GF-D8 (cell line): Measurements from ENCODE around the gene APOBEC3G.
"Not testable (repeated sequence)": the region's sequence is repeated elsewhere in the genome, so short reads cannot be mapped to it uniquely, and the experiment has no call there.

ENCODE experiments used
- DNase-seq: peaks from one replicate; lab custom pipeline; 2025; lab: John Stamatoyannopoulos, UW

APOBEC3G gene

DNA sequence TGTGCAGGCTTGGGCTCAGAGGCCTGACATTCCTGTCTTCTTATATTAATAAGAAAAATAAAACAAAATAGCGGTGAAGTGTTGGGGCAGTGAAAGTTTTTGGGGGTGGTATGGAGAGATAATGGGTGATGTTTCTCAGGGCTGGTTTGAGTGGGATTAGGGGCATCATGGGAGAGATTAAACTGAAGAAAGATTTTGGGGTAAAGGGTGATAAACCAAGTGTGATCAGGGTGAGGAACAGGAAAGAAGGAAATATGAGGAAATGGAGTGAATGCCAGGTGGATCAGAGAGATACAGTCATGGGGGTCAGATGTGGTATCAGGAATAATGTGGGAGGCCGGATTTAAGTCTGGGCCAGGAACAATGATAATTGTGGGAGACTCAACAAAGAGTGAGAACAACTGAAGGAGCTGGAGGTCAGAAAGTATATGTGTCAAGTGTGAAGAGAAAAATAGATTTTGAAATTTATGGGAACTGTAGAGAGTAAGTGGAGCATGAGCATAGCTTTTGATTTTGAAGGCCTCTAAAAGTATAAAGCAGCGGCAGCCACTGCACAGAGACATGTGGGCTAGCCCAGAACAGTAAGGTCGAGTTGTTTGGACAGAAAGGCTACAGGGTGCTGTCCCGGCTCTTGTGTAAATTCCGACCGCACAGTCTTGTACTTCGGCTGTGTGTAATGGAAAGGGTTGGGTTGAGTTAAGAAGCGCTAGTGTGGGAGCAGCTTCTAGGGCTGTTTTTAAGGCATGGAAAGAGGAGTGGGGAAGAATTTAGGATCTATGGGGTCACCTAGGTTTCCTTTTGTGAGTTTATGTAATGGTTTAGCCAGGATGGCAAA is 10.4 kb upstream of the APOBEC3G start:
- DNase-seq, result not testable (repeated sequence)

DNA sequence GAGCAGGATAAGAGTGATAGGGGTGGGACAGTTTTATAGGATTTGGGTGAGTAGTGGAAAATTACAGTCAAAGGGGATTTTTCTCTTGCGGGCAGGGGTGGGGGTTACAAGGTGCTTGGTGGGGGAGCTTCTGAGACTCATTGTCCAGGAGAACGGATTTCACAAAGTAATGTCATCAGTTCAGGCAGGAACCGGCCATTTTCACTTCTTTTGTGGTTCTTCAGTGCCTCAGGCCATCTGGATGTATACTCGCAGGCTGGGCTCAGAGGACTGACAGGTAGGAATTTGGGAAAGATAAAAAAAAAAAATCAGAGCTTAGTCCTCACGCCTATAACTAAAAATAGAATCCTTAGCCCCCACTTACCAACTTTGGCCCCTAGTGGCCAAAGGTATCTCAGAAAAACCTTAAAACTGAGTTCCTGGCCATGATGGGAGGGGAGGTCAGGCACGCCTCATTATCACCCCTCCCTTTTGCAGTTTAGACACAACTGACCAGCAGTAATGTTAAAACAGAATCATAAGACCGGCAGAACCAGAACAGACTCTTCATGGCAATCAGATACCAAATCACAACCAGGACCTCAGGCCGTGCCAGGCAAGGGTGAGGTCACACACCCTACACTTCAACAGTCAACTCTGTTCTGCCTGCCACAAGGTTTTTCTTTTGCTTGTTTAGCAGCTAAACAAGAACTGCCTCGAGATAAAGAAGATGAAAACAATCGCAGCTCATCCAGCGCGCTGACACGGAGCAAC is 8.9 kb upstream of the APOBEC3G start:
- no peak for DNase-seq

DNA sequence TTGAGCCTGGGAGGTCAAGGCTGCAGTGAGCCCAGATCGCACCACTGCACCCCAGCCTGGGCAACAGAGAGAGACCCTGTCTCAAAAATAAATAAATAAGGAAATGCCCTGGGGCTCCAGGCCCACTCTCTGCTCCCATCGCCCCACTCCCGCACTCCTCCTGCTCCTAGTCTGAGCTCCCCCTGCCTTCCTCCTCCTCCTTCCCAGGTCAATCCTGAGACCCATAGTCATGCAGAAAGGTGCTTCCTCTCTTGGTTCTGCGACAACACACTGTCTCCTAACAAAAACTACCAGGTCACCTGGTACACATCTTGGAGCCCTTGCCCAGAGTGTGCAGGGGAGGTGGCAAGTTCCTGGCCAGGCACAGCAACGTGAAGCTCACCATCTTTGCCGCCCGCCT is 6.9 kb upstream of the APOBEC3G start:
- no peak for DNase-seq

DNA sequence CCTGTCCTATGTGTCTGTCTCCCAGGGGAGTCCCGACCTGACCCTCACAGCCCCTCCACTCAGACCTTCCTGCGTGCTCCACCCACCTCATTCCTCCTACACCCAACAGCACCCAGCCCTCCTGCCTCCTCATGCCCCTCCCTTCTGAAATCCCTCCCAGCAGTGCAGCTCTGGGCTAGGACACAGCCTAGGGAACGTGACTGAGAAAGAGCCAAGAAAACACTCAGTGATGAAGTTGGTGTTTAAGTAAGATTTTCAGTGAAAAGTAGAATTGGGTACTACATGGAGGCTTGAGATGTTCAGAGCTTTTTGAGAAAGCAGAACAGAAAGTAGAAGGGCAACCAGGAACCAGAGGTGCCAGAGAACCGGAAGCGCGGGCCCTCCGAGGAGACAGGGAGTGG is 4.5 kb upstream of the APOBEC3G start:
- not testable (repeated sequence) for DNase-seq

DNA sequence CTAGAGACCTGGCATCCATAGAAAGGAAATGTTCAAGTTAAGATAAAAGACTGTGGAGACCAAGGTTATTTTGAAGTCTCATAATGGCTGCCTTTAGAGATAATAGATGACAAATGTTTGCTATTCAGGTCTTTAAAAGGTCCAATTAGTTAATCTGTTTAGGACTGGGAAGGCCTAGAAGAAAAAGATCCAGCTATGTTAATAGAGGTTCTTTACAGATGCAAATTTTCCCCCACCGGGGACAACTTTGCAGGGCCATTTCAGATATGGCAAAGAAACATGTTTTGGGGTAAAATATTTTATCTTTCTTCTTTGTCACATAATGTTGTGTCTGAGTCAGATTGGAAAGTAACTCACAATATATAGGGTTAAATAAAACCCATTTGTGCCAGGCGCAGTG is 3.1 kb upstream of the APOBEC3G start:
- DNase-seq, result no peak

DNA sequence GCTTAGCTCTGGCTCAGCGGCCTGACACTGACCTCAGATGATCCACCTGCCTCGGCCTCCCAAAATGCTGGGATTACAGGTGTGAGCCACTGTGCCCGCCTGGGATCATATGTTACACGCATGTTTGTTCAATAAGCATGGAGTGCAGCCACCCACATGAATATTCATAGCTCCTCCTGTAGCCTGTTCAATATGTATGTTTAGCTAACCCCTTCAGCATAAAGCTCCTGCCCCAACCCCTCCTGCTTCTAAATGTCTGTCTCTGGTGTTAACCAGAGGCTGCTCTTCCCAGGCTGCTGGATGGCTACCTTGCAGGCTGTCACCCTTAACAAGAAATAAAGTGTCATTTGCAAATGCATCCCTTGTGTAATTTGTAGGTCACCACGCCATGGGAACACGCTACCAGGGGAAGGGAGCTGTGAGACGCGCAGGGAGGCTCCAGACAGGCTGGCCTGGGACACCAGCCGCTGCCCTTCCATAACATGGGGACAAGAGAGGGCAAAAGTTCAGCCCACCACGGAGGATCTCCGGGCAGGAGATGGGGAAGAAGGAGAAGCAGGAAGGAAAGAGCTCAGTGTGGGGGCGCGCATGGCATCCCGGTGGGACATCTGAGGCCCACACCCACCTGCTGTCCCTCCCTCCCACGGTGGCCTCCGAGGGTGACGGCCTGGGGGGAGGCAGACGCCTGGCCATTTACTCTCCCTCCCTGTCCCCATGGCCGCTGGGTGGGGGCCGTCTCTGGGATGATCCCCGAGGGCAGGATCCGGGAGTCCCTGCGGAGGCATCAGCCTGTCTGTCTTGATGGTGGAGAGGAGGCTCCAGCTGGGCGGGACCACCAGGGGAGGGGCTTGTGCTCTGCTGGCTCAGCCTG is 685 bp upstream of the APOBEC3G start:
- not testable (repeated sequence) for DNase-seq

DNA sequence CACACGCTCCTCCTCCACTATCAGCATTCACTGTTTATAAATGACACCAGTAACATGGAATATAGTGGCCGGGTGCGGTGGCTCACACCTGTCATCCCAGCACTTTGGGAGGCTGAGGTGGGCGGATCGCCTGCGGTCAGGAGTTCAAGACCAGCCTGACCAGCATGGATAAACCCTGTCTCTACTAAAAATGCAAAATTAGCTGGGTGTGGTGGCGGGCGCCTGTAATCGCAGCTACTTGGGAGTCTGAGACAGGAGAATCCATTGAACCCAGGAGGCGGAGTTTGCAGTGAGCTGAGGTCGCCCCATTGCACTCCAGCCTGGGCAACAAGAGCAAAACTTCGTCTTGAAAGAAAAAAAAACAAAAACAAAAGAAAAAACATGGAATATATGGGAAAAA is 837 bp downstream of the APOBEC3G start:
- not testable (repeated sequence) for DNase-seq

DNA sequence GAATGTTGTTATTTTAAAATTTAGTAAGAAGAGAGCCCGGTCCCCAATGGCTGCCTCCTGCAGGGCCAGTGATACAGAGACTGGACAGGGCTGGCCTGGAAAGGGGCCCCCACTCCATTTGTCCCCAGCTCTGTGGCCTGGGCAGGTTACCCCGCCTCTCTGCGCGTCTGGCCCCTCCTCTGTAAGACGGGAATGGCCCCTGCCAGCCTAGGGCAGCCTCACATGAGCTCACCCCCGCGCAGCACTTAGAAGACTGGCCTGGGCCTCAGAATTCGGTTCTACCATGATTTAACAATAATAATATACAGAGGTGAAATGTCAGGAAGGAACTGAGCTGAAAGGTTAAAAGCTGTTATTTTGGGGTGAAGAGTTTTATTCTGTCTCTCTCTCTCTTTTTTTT is 1.3 kb downstream of the APOBEC3G start:
- no peak for DNase-seq

DNA sequence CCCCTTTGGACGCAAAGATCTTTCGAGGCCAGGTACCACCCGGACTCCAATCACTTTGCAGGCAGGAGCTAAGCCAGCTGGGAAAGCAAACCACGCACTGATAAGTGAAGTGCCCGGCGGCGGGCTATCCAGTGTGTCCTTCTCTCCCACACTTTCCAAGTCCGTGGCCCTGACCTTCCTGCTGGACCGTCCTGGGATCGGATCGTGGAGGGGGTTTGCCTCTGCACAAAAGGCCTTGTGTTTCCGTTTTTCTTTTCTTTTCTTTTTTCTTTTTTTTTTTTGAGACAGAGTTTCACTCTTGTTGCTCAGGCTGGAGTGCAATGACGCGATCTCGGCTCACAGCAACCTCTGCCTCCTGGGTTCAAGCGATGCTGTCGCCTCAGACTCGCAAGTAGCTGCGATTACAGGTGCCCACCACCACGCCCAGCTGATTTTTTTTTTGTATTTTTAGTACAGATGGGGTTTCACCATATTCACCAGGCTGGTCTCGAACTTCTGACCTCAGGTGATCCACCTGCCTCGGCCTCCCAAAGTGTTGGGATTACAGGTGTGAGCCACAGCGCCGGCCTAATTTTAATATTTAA is 2.1 kb downstream of the APOBEC3G start:
- not testable (repeated sequence) for DNase-seq

DNA sequence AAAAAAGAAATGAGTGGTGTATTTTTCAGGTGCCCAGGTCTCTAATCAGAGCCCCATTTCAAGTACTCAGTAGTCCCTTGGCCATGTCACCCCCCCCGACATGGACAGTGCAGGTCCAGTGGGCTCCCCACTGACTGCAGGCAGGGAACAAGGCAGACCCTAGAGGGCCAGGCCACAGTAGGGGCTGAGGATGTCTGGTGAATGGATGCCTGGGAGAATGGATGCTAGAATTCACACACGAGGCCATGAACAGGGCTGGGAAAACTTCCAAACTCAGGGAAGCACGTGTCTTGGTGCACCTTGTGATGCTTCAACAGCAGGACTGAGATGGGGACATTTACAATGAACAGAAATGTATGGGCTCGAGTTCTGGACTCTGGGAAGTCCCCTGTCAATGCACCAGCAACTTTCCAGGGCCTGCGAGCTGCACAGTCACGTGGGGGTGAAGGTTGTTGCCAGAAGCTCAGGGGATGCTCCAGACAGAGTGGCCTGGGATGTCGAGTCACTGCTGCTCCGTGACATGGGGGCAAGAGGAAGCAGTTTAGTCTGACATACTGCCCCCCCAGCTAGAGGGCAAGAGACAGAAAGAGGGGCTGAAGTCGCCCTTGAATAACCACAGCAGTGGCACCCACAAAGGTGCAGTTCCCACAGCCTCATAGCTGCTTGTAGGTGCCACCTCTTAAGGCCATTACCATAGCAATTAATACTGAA is 3.1 kb downstream of the APOBEC3G start:
- no peak for DNase-seq

DNA sequence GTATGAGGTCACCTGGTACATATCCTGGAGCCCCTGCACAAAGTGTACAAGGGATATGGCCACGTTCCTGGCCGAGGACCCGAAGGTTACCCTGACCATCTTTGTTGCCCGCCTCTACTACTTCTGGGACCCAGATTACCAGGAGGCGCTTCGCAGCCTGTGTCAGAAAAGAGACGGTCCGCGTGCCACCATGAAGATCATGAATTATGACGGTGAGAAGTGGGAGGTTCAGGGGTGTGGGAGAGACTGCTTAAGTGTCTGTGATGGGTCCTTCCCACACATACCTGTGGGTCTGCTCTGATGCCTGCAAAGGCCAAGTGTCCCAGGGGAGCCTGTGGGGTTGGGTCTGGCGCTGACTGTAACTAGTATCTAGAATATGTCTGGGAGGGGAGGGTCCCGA is 3.9 kb downstream of the APOBEC3G start:
- DNase-seq, result no peak

DNA sequence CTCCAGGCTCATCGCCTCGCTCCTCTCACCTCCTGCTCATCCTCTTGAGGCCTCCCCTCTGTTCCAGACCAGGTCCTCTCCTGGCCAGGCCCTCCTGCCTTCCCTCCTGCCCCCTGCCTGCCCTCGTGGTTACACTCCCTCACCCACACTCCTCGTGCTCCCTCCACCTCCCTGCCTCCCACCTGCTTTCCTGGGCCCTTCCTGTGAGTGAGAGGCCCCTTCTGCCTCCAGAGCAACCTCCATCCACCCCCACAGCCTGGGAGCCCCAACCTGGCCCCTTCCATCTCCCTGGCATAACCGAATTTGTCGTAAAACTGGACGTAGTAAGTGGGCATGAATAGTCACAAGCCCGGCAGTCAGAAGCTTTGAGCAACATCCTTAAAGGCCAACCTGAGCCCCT is 4.5 kb downstream of the APOBEC3G start:
- no peak for DNase-seq

DNA sequence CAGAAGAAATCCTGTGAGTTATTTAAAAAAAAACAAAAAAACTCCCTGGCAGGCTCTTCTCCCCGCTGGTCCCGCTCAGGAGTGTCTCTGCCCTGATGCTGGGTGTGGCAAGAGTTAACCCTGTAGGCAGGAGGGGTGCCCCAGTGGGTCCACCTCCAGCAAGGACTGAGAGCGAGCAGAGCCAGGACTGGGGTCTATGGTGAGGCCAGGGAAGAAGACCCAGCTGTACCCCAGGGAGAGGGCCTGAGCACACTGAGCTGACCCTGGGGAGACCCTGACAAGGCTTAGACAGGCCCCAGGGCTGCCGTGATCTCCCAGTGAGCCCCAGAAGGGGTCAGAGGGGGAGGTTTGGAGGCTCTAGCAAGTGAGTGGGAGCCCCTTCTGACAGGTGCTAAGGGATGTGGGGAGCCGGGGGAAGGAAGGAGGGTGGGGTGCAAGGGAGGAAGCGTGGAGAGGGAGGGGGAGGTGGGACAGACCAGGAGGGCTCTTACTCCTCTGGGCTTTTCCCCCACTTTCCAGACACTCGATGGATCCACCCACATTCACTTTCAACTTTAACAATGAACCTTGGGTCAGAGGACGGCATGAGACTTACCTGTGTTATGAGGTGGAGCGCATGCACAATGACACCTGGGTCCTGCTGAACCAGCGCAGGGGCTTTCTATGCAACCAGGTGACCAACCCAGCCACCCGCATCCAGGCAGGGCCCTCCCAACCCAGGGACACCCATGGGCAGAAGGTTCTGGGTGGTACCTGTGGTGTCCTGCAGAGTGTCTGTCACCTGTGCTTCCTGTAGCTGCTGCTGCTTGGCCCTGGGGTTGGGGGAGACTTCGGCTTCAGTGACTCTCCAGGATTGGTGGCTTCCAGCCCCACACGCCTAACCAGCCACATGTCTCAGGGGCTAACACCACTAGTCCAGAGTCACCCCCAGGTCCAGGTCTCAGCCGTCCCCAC is 6.4 kb downstream of the APOBEC3G start:
- no peak for DNase-seq

DNA sequence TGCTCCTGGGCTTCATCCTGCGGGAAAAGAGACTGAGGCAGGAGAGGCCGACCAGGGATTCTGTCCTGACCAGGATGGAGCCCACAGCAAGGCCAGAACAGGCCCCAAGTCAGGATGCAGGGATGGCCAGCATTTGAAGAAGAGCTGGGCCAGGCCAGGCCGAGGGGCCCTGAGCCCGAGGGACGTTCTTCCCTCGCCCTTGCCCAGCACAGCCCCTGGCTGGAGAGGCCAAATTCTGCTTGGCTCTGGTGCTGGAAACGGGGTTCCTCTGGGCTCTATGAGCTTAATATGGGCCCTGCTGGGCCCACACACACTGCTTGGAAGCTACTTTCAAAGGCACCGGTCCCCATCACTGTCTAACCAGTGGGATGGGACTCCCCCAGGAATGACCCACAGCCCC is 7.6 kb downstream of the APOBEC3G start:
- DNase-seq, result no peak

DNA sequence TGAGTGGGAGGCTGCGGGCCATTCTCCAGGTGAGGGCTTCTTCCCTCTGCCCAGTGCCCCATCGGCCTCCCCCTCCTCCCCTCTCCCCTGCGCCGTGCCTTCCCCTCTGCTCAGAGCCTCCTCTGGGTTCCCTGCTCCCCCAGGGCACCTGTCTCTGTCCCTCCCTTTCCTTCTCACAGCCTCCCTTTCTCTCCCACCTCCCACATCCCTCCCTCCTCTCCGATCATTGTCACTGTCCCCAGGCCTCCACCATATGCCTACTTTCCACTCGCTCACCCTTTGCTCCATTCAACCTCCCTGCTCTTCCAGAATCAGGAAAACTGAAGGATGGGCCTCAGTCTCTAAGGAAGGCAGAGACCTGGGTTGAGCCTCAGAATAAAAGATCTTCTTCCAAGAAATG is 10.0 kb downstream of the APOBEC3G start:
- DNase-seq, result no peak

DNA sequence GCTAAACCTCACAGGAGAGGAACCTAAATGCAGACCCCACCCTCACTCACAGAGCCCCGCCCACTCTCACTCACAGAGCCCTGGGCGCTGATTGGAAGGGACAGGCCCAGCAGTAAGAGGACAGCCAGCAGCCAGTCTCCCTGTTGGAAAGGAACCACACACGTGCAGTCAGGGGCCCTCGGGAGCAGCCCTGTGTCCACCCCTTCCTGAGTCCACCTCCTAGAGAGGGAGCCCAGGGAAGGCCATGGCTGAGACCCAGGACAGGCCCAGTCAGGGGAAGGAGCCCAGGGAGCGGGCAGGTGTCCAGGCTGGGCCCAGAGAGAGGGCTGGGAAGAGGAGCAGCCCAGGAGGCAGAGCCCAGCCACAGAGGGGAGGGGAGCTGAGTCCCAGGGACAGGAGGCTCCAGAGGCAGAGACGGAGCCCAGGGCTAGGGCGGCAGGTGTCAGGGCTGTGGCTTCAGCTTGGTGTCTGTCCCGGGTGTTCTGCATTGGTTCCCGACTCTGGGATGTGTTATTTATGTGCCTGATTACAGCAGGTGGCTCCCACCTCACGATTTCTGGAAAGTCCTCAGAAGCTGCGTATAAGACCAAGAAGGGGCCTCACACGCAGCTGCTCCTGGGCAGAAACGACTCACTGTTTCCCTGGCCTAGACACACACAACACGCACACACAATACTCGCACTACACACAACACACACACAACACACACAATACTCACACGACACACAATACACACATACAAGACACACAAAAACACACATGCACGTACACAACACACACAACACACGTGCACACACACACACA is 11.0 kb downstream of the APOBEC3G start:
- no peak for DNase-seq

DNA sequence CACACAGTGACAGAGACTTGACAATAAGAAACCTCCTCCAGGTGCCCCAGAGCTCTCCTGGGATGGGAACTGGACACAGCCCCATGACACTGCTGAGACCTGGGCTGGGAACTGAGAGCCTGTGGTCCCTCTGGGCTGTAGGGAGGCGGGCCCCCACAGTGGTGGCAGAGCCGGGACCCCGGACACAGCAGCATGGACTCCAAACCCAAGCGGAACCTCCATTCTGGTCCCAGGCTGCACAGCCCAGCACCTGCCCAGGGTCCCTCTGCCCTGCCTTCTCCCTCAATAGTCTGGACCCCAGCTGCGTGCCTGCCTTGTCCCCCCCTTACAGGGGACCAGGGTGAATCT is 11.6 kb downstream of the APOBEC3G start:
- no peak for DNase-seq

DNA sequence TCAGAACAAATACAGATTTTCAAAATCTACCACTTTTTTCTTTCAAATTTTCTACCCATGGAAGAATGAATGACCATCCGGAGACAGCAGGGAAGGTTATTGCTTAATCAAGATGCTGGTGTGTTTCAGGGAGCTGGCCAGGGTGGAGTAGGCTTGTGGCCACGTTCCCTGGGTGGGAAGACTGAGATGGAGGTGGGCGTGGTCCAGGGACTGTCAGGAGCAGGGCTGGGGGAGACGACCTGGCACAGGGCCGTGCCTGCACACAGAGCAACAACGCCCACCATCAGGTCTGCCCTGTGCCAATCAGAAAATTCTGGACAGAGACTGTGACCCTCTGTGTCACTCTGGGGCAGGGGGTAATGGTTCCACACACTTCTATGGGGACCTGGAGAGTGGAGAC is 12.9 kb downstream of the APOBEC3G start:
- DNase-seq, result no peak

DNA sequence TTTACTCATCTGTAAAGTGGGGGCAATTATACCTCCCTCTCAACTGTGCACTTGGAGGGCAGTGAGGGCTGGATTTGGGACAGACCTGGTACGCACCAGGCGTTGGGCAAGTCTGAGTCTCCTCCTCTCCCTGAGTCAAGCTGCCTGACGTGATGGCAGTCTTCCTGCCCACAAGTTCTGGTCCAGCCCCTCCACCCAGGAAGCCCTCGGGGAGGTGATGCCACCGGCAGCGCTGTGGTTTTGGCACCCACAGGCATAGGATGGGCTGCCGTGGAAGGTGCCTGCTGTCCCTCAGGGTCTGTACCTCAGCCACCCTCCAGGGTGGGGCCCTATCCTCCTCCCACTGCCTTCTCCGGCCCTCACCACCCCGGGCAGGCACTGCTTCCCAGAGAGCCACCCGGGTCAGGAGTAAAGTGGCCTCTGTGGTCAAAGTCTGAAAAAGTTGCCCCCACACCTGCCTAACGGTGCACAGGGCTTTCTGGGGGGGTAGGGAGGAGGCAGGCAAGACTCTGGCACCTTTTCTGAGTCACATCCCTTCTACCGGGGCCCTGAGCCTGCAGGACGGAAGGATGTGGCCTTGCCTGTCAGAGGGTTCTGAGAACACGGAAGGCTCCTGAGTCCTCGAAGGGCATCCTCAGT is 13.5 kb downstream of the APOBEC3G start:
- no peak for DNase-seq
